HepG2 (cell line): ENCODE results near the gene USP40. TPM values are rescaled to one million over a fixed set of nuclear protein-coding genes. Genes with fewer than 3 reads are reported as not detected.

Experiments used
- ATAC-seq: fragments of 200-7000 bp; cut with Tn5 transposase; 3 replicates; pipeline ENCODE4 v1.9.1; 2020; ENCODE audit warnings: mild to moderate bottlenecking, moderate library complexity
- BruUV-seq: library from RNA; stranded (reverse); fragments of 400-500 nt; replicated peaks from 2 replicates; lab custom pipeline; 2021; lab: Mats Ljungman, UMichigan
- CTCF ChIA-PET: fragments of 300-600 bp; formaldehyde crosslinking; extraction: SDS; loops from one replicate; lab custom pipeline; 2021; ENCODE audit warnings: low total read pairs, inconsistent platforms, low intra/inter-chr PET ratio; lab: Yijun Ruan, JAX
- POLR2A ChIA-PET: fragments of 350-600 bp; sonication (Branson Sonifier 250); formaldehyde crosslinking; loops from one replicate; lab custom pipeline; 2020; ENCODE audit warnings: antibody characterized with exemption, inconsistent platforms; lab: Yijun Ruan, JAX
- DNase-seq: peaks from one replicate; pipeline ENCODE4 v3.0.0-alpha.2; 2015; ENCODE audit warnings: low spot score
- FAIRE-seq: peaks from 3 replicates; lab custom pipeline; 2011; peaks lifted over from hg19 to GRCh38; lab: Jason Lieb, UNC
- H2AFZ ChIP-seq: one replicate; pipeline ENCODE4 v1.6.1; 2011; ENCODE audit warnings: low read length, inconsistent platforms
- H3K27ac ChIP-seq: fragments of 300-600 bp; 3 replicates; pipeline ENCODE4 v1.8.0; 2011; ENCODE audit warnings: mixed run types, mild to moderate bottlenecking, mixed read lengths, low read length, inconsistent platforms; ENCODE audit not compliant: insufficient read depth; ENCODE audit errors: extremely low read length
- H3K27me3 ChIP-seq, 2 experiments: fragments of 200-600 bp in 1 of 2; 2 replicates in 1 of 2; 3 replicates in 1 of 2; pipeline versions ENCODE4 v1.6.0 to v1.8.0; 2011; ENCODE audit warnings: low read length in 2 of 2, mild to moderate bottlenecking in 2 of 2, moderate library complexity in 2 of 2, inconsistent platforms in 1 of 2; ENCODE audit not compliant: insufficient read depth in 2 of 2, control insufficient read depth in 1 of 2
- H3K36me3 ChIP-seq, 2 experiments: fragments of 200-600 bp in 1 of 2; replicated peaks in 1 of 2; 2 replicates in 1 of 2; 3 replicates in 1 of 2; pipeline versions ENCODE4 v1.5.1 to v1.8.0; 2011; ENCODE audit warnings: low read length in 2 of 2, inconsistent platforms in 1 of 2; ENCODE audit not compliant: insufficient read depth in 2 of 2, control insufficient read depth in 1 of 2
- H3K4me1 ChIP-seq: 2 replicates; pipeline ENCODE4 v1.5.1; 2012; ENCODE audit warnings: low read length, inconsistent platforms; ENCODE audit not compliant: insufficient read depth
- H3K4me2 ChIP-seq: 2 replicates; pipeline ENCODE4 v1.6.0; 2011; ENCODE audit warnings: low read depth, low read length, inconsistent platforms
- H3K4me3 ChIP-seq, 3 experiments: fragments of 200-600 bp in 1 of 3; sonication (generic), shearing (Covaris generic) in 1 of 3; replicated peaks in 1 of 3; 2 replicates each; pipeline ENCODE4 v1.5.1; 2011 to 2016; ENCODE audit warnings: low read length in 3 of 3, inconsistent platforms in 2 of 3, low read depth in 2 of 3, mild to moderate bottlenecking in 2 of 3, control low read depth in 1 of 3, mixed read lengths in 1 of 3; ENCODE audit not compliant: insufficient read depth in 1 of 3
- H3K79me2 ChIP-seq: one replicate; pipeline ENCODE4 v1.6.1; 2011; ENCODE audit warnings: low read length, inconsistent platforms; ENCODE audit not compliant: insufficient read depth
- H3K9ac ChIP-seq: 2 replicates; pipeline ENCODE4 v1.6.0; 2011; ENCODE audit warnings: mild to moderate bottlenecking, low read depth, low read length, inconsistent platforms; ENCODE audit not compliant: insufficient read depth
- H3K9me3 ChIP-seq: 2 replicates; pipeline ENCODE4 v1.5.1; 2012; ENCODE audit warnings: mild to moderate bottlenecking, low read length
- H4K20me1 ChIP-seq: 2 replicates; pipeline ENCODE4 v1.6.0; 2011; ENCODE audit warnings: inconsistent platforms, mild to moderate bottlenecking, low read length, moderate library complexity; ENCODE audit not compliant: insufficient read depth
- CHCHD3 ChIP-seq: sonication (generic); formaldehyde crosslinking; IDR thresholded peaks from 2 replicates; pipeline ENCODE4 v1.8.0; 2022; ENCODE audit warnings: mild to moderate bottlenecking, missing genetic modification reagents, moderate library complexity
- E2F5 ChIP-seq: sonication (generic); formaldehyde crosslinking; conservative IDR thresholded peaks from 2 replicates; pipeline ENCODE4 v1.4.0; 2020; ENCODE audit warnings: missing genetic modification reagents
- ESRRA ChIP-seq: sonication (generic); formaldehyde crosslinking; IDR thresholded peaks from 2 replicates; pipeline ENCODE4 v1.5.1; 2020; ENCODE audit warnings: mild to moderate bottlenecking, low read depth, missing genetic modification reagents
- NONO ChIP-seq, 2 experiments: fragments of 450-650 bp in 1 of 2; sonication (generic) in 1 of 2; formaldehyde crosslinking in 1 of 2; IDR thresholded peaks in 1 of 2; conservative IDR thresholded peaks in 1 of 2; 2 replicates each; pipeline versions ENCODE4 v1.6.1 to v1.8.0; 2017 to 2022; ENCODE audit warnings: mild to moderate bottlenecking in 1 of 2, missing genetic modification reagents in 1 of 2, moderate library complexity in 1 of 2
- PRMT3 ChIP-seq: sonication (generic); formaldehyde crosslinking; IDR thresholded peaks from 2 replicates; pipeline ENCODE4 v1.8.1; 2022; ENCODE audit warnings: low read depth, mild to moderate bottlenecking, moderate library complexity, missing genetic modification reagents, borderline replicate concordance
- TFAP4 ChIP-seq: sonication (generic); IDR thresholded peaks from 2 replicates; pipeline ENCODE4 v1.6.1; 2016; ENCODE audit warnings: low read depth, borderline replicate concordance
- ZNF510 ChIP-seq: sonication (generic); formaldehyde crosslinking; IDR thresholded peaks from 2 replicates; pipeline ENCODE4 v1.4.0; 2020; ENCODE audit warnings: low read depth, mild to moderate bottlenecking, missing genetic modification reagents
- ZNF768 ChIP-seq: sonication (generic); formaldehyde crosslinking; IDR thresholded peaks from 2 replicates; pipeline ENCODE4 v1.4.0; 2020; ENCODE audit warnings: missing genetic modification reagents
- WGBS: methylation state at CpG from one replicate; pipeline ENCODE4 v1.1.6; 2017; ENCODE audit warnings: low lambda C conversion rate; 5-methylcytosine and 5-hydroxymethylcytosine counted together
- in situ Hi-C: cut with HindIII; loops from 2 replicates; pipeline ENCODE4 v1.10.0; 2017; ENCODE audit warnings: low pct_unique_long_range_greater_than_20kb; ENCODE audit not compliant: extremely low pct_ligation_motif_present
- intact Hi-C: fragments of 100-400 bp; cut with micrococcal nuclease; formaldehyde crosslinking; loops from one replicate; pipeline ENCODE4 v1.10.0; 2022; ENCODE audit not compliant: unreplicated experiment
- polyA plus RNA-seq, 8 experiments: library from polyadenylated mRNA; depleted of rRNA in 3 of 8; stranded (reverse) in 7 of 8; unstranded in 1 of 8; fragments of >200 nt; fragmentation: Illumina TruSeq in 4 of 8; extraction: Trizol in 4 of 8; gene quantifications; 2 replicates each; pipeline versions ENCODE4 v1.2.1 to v1.2.3, GENCODE V29; 2011 to 2016; ENCODE audit warnings: low read depth in 4 of 8, missing spikeins in 1 of 8, mixed read lengths in 1 of 8; ENCODE audit not compliant: insufficient read depth in 1 of 8
- total RNA-seq, 5 experiments: library from RNA; depleted of rRNA; stranded (reverse); fragments of >200 nt; fragmentation: Illumina TruSeq; extraction: Trizol; gene quantifications; 2 replicates each; pipeline ENCODE4 v1.2.3, GENCODE V29; 2016; ENCODE audit warnings: low read depth in 1 of 5

USP40 gene
- total and polyA plus RNA-seq, 2 of the 13 experiments (the other 11 are each of a cell fraction or from before 2014, with no cell fraction given), result 41.0 to 46.3 TPM

GRCh38 chr2:233455491-233455890 lies 111.1 kb downstream of the USP40 start:
- Histone ChIP-seq H3K79me2 (no peaks in the 10 kb centered on the region), H3K4me1 (peaks cover 10% of the 10 kb centered on the region), H3K9me3 (no peaks in the 10 kb centered on the region), H2AFZ (no peak overlapping the region), H3K4me2 (no peak overlapping the region), H4K20me1 (no peaks in the 10 kb centered on the region), H3K36me3 (peaks cover 39 to 85% of the 10 kb centered on the region in 2 experiments), H3K27me3 (no peaks in the 10 kb centered on the region), H3K9ac (no peak overlapping the region), H3K4me3 (no peak overlapping the region), H3K27ac (no peak overlapping the region)
- no peak for DNase-seq
- TF ChIP-seq NONO (IDR thresholded peaks at IDR 0.05) (no peak), NONO (CRISPR knock-in tag; conservative IDR thresholded peaks at IDR 0.05) (no peak), CHCHD3 (no peak), TFAP4 (no peak), PRMT3 (CRISPR knock-in tag) (no peak), ZNF768 (CRISPR knock-in tag) (no peak), ESRRA (CRISPR knock-in tag) (no peak), E2F5 (CRISPR knock-in tag) (no peak), ZNF510 (CRISPR knock-in tag) (no peak)
- CTCF ChIA-PET, result no interaction called here
- FAIRE-seq, result no peak
- intact Hi-C loops (no loop called here), in situ Hi-C loops (no loop called here)
- BruUV-seq, result no TSS peak
- WGBS, result 90% methylated on average over 7 of the region's 7 CpGs
- POLR2A ChIA-PET, result no interaction called here
- no peak for ATAC-seq
